NCI-H2107 (cell line): ENCODE data around the gene IKZF2.

Source experiments
- DNase-seq: peaks from one replicate; lab custom pipeline; 2025; lab: John Stamatoyannopoulos, UW

IKZF2 gene

GRCh38 chr2:213151437-213152064 lies at the start of gene IKZF2:
TSS of gene IKZF2 (minus strand) at chr2:213151612. CDS start at chr2:213148629, 2,983 bp downstream.
- DNase-seq, result peak; percentile 52

GRCh38 chr2:213199871-213200270 lies 48.5 kb upstream of the IKZF2 start:
- DNase-seq, result no peak

GRCh38 chr2:213189001-213189899 lies 37.8 kb upstream of the IKZF2 start:
- DNase-seq, result no peak

DNA sequence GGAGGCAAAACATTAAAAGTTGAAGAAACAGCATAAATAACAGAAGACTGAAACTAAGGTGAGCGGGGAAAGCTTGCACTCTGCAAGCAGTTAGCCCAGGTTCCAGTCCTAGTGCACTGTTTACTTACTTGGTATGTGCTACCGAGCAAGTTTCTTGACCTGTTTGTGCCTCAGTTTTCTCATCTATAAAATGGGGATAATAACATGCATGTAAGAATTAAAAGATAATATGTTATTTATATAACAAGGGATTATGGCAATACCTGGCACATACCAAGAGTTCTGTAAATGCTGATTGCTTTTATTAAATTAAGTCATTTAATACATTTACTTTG lies 37.1 kb upstream of the IKZF2 start:
- no peak for DNase-seq

DNA sequence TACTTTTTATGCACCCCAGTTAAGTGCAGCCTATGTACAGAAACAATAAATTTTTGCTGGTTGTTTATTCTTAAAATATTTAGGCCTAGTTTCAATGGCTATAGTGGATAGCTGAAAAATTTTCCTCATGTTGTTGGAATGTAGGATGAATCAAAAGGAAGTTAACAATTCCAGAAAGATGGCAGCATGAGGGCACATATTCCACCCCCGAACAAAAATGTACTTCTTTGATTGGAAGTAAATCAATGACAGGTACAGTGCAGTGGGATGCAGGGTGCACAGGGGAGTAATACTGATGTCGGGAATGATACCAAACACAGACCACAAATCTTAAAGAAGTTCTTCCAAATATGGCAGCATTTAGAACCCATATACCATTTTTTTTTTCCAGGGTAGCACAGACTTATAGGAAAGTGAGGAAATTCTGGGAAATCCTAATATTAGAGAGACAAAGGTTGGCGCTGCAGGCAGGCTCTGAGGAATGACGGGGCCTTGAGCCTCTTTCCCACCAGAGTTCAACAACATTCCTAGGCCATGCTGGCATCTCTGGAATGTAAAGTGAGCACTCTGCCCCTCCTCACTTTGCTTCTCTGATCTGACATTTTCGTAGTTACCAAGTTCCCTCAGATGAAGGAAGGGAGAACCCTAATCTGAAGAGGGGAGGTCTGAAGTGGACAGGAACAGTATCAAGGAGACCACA lies 36.6 kb upstream of the IKZF2 start:
- no peak for DNase-seq

DNA sequence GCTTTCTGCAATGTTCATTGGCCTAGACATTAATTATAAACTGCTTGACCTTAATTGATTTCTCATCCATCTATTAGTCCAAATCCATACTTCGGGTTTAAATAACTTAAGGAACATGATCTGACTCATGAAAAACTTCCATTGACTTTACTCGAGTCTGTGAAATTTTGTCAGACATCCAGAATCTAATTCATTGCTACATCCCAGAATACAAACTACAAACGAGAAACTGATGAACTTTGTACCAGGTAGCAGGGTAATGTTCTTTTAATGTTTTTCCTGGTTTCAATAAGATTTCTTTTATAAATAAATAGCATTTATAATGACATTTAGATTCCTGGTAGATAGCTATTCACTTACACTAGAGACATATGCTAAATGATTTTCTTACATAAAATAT lies 36.0 kb upstream of the IKZF2 start:
- no peak for DNase-seq

DNA sequence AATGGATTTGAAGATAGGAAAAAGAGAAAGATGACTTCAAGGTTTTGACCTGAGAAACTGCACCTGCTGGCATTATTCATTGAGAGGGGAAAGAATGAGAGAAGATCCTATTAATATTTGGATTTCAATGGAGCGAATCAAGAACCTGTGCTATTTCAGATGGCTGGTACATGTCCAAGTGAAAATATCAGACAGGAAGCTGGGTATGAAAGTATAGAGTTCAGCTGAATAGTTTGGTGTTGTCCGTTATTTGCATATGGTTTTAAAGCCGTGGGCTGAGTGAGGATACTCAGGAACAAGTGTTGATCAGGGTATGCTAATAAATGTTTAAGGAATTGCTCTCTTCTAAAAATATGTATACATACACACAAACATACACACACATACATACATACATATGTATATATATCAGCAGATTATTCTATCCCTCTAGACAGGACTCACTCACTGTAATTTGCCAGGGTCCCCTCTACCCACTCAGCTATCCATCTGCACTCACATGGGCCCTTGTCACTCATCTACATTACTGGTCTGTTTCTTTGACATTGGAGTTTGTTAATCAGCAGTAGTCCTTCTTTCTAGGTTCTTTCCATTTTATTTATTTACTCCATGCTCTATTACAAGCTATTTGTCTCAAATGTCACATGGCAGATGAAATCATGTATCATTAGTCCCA lies 33.9 kb upstream of the IKZF2 start:
- no peak for DNase-seq

- no peak for DNase-seq
These were observed 30.3 kb upstream of the IKZF2 start for GRCh38 chr2:213181712-213182111.

DNA sequence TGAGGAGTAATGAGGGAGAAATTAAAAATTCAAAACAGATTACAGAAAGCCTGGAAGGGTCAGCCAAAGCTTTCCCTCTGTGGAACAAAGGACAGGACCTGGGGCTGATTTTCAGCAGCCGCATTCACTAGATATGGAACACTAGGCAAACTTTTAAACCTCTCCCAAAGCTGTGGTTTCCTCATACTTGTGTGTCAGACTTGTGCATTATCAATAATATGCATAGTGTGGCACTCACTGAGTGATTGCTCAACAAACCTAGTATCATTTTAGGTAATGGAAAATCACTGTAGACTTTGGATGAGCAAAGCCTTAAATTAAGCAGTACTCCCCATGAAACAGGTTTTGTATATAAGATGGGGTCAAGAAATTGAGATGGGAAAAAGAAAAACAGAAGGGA lies 26.3 kb upstream of the IKZF2 start:
- no peak for DNase-seq

GRCh38 chr2:213175673-213176247 lies 24.3 kb upstream of the IKZF2 start:
- DNase-seq, result no peak

DNA sequence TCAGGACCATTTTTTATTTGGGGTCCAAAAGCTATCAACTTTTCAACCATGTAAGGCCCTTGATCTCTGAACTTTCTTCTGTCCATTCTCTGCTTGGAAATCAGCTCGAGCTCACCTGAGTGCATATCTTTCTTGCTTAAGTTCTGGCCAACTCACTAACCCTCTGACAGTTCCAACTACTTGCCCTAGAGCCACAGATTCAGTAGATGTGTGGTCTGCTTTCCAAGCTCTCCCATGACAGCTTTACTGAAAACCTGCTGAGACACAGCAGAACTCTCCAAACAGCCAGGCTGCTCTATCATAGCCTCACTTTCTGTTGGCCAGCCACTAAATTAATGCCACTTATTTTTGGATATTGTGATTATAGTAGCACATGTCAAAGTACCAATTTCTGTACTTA lies 21.2 kb upstream of the IKZF2 start:
- DNase-seq, result no peak

- no peak for DNase-seq
These were observed 19.7 kb upstream of the IKZF2 start for GRCh38 chr2:213171147-213171546.

- no peak for DNase-seq
These were observed 16.0 kb upstream of the IKZF2 start for GRCh38 chr2:213167271-213167930.

DNA sequence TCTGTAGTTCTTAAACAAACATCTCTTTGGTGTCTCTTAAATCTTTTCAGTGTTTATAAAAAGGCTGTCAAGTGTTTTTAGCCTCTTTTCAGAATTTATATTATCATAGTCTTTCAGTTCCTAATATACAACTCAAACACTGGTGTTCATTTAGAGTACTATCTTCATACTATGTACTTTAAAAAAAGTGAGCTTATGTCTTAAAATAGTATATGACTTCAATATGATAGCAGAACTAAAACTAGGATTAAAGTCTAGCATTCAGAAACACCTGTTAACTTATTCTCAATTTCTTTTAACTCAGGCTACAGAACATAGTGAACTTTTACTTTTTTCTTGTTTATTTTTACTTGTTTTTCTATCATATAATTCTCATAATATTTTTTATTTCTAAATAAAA lies 14.7 kb upstream of the IKZF2 start:
- DNase-seq, result no peak

GRCh38 chr2:213164263-213164662 lies 12.9 kb upstream of the IKZF2 start:
- no peak for DNase-seq

GRCh38 chr2:213162516-213163118 lies 11.2 kb upstream of the IKZF2 start:
- no peak for DNase-seq

DNA sequence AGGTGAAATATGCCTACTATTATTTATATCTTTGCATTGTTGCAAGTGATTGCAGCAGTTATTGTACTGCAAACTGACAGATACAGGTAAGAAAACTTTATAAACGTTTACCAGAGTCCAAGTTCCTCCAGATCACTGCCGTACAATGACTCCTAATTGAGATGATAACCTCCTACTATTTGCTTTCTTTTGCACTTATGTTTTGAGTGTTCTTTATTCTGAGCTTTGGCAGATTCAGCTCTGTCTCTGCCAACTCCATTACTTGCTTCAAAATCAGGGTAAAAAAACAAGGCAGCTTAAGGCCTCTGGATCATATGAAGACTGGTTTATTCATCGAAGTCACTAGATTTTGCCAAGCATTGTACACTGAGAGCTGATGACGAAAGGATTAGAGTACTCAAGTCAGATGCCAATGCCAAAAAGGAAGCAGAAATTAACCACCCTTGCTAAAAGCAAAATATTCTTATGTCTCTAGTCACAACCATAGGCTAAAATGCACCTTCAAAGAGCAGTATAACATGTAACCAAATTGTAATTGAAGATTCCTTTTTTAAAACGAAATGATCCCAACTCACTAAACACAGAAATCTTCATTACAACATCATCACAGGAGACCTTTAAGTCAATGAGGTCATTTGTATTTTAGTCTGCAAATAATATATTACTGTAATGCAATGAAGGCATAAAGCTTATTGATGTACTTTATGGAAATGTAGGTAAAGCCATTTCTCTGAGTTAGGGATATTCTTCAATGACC lies 10.5 kb upstream of the IKZF2 start:
- DNase-seq, result no peak

DNA sequence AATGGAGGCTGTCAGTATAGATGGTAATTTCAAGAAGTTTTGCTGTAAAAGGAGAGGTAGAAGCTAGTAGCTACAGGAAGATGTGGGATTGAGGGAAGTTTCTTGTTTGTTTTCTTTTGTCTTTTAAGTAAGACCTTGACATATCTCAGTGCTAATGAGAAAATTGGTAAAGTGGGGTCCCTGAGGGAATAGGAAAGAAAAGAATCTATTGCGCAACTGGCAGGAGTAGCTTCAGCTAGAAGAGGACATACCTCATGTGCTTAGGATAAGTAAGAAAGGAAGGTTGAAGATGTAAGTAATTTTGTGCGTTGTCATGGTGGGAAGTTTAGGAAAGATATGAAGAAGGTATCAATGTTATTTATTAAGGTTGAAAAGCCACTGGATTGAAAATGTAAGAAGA lies 8.4 kb upstream of the IKZF2 start:
- DNase-seq, result no peak

- no peak for DNase-seq
These were observed 5.8 kb upstream of the IKZF2 start for GRCh38 chr2:213157242-213157641.

DNA sequence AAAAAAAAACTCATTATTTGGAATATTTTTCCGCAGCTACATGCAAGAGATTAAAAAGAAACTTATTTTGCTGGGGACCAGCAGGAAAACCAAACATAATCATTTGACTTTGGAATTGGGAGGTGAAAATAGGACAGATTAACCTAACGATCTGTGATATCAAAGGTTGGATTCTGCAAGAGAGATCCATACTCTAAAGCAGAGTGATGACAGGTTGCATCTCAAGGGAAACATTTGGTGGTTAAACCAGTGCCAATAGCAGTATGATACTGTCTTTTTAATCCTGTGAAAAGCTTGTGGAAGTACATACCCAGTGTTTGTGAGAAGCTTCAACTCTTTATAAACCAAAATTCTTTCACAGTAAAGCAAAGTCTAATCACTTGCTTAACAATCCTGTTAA lies 5.3 kb upstream of the IKZF2 start:
- DNase-seq, result no peak
